ENCODE results near the gene CEBPZ. TPM values are rescaled to one million over a fixed set of nuclear protein-coding genes. Genes with fewer than 3 reads are reported as not detected.

The CEBPZ gene
- total RNA-seq, 1 donor: 13.5 TPM

DNA sequence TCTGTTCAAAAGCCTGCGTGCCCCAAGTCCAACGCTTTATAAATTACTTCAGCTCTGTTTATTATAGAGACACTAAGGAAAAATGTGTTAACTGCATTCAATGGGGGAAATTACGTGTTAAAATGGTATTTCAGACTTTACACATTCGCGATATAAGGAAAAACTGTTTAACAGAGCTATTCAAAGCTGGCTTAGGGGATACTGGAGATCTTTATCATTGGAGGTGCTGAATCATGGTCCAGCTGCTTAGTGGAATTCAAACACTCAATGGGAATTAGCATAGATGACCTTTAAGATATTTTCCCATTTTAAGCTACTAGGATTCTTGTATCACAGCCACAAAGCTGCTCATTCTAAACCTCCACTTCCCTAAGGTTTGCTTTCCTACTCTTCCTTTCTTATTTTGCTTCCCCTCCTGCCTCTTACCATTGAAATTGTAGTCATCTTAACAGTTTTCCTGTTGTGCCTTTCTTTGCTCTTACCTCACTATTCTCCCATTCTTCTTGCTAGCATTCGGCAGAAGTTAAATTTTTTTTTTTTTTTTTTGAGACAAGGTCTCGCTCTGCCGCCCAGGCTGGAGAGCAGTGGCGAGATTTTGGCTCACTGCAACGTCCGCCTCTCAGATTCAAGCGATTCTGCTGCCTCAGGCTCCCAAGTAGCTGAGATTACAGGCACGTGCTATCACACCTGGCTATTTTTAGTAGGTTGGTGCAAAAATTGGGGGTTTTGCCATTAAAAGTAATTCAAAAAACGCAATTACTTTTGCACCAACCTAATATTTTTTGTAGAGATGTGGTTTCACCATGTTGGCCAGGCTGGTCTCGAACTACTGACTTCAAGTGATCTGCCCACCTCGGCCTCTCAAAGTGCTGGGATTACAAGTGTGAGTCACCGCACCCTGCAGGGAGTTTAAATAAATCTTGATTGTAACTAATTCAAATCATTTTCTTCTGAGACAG is 49.4 kb downstream of the CEBPZ start:
- DNase-seq (ENCODE audit: low read depth in 2 of 3, low spot score in 2 of 3): no peak

DNA sequence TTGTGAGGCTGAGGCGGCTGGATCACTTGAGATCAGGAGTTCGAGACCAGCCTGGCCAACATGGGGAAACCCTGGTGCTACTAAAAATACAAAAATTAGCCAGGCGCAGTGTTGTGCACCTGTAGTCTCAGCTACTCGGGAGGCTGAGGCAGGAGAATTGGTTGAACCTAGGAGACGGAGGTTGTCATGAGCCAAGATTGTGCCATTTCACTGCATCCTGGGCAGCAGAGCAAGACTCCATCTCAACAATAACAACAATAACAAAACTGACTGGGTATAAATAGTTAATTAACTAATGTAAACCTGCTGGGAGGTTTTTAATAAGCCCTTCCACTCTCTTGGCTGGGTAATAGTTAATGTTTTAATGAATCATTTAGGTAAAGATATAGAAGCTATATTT is 50.8 kb downstream of the CEBPZ start:
- DNase-seq (ENCODE audit: low read depth in 2 of 3, low spot score in 2 of 3): no peak

- peak in 1 of 3 donors; percentile 30 for DNase-seq (ENCODE audit: low read depth in 2 of 3, low spot score in 2 of 3)
Observed at GRCh38 chr2:37180006-37180639, 51.3 kb downstream of the CEBPZ start.

DNA sequence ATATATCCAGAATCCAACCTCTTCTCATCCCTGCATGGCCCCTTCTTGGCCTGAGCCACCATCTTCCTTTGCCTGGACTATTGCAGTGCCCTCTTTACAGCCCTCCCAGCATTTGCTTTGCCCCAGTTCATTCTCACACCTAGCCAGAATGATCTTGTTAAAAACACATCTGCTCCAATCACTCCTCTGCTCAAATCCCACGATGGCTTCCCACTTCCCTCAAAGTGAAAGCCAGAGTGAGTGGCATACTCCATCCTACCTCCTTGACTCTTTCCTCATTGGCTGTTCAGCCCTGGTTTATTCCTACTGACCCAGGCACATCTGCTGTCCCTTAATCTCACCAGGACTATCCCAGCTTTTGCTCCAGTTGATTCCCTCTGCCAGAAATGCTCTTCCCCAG is 57.7 kb downstream of the CEBPZ start:
- no peak for DNase-seq (ENCODE audit: low read depth in 2 of 3, low spot score in 2 of 3)

GRCh38 chr2:37171624-37171950 is 59.8 kb downstream of the CEBPZ start:
- DNase-seq (ENCODE audit: low read depth in 2 of 3, low spot score in 2 of 3): no peak

- DNase-seq (ENCODE audit: low read depth in 2 of 3, low spot score in 2 of 3): peak; percentile 9 to 55 (median 31)
Observed at GRCh38 chr2:37168217-37168981, 63.0 kb downstream of the CEBPZ start.

DNA sequence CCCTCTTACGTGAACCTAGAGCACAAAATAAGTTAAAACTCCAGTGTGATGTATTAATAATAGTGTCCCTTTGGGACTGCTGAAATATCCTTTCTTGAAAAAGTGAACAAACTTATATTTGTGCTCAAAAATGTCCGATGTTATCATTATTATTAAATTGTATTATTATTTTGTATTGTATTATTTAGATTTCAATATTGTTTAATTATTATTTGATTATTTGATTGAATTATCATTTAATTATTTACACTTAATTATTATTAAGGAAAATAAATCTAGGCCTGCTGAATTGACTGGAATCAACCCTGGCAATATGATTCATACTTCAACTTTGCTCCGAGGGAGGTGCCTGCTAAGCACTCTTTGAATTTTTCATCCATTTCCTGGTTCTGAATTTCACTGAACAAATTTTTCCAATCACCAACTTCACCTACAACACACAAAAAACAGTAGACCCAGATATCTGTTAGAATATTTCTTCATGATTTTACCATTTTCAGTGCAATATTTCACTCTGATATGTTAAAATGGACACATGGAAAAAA is 63.7 kb downstream of the CEBPZ start:
- no peak for DNase-seq (ENCODE audit: low read depth in 2 of 3, low spot score in 2 of 3)

DNA sequence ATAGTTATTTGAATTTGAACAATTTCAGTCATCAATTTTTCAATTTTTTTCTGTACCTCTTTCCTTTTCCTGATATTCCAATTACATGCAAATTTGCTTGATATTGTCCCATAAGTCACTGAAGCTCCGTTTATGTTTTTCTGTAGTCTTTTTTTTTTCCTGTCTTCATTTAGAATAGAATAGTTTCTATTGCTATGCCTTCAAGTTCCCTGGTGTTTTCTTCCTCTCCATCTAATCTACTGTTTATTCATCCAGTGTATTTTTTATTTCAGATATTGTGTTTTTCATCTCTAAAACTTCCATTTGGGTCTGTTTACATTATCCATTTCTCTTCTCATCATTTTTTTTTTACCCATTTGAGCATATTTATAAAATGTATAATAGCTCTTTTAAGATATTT is 66.6 kb downstream of the CEBPZ start:
- DNase-seq (ENCODE audit: low read depth in 2 of 3, low spot score in 2 of 3): no peak

GRCh38 chr2:37156857-37157714 is 74.3 kb downstream of the CEBPZ start, which contains the start of gene EIF2AK2:
TSS of gene EIF2AK2 (minus strand) at chr2:37156980. CDS start at chr2:37147806, 9,174 bp downstream.
- peak; percentile 44 to 92 (median 87) for DNase-seq (ENCODE audit: low read depth in 2 of 3, low spot score in 2 of 3)

DNA sequence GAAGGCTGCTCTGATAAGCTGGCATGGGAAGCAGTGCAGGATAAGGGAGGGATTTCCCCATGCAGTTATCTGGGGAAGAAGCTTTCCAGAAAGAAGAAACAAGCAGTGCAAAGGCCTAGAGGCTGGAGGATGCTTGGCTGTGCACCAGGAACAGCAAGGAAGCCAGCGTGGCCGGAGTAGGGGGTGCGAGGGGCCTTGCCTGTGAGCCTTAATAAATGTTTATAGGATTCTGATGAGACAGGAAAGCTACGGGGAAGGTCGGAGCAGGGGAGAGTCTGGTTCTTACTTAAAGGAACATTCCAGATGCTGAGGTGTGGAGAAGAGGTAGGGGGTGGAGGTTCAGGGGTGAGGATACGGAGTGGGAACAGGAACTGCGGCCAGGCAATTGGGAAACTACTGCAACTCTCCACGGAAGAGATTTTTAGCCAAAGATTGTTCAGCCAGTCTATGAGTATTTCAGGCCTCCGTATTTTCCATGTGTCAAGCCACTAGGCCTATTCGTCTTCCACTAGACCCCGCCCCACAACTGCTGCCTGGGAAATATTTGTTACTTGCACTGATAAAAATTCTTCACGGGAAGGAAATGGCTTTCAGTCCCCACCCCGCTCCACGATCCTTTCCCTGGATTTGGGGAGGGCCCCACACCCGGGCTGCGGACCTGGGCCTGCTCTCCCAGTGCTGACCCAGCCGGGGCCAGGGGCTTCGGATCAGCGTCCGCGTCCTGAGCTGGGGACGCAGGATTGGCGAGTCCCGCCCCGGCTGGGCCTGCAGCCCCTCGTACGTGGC is 75.1 kb downstream of the CEBPZ start:
- peak in 2 of 3 donors; percentile 40 to 58 for DNase-seq (ENCODE audit: low read depth in 2 of 3, low spot score in 2 of 3)

- peak in 1 of 3 donors; percentile 29 for DNase-seq (ENCODE audit: low read depth in 2 of 3, low spot score in 2 of 3)
Observed at GRCh38 chr2:37154785-37155184, 76.6 kb downstream of the CEBPZ start.

- DNase-seq (ENCODE audit: low read depth in 2 of 3, low spot score in 2 of 3): no peak
Observed at GRCh38 chr2:37153224-37153623, 78.2 kb downstream of the CEBPZ start.

Other genes with a start within 250 kb of the CEBPZ start
- 57.4 TPM for gene HEATR5B, start 147.2 kb downstream of the CEBPZ start, total RNA-seq
- 4.0 TPM for gene GPATCH11, start 147.1 kb downstream of the CEBPZ start, total RNA-seq
- gene EIF2AK2, start 74.6 kb downstream of the CEBPZ start, total RNA-seq: 20.7 TPM
- gene SULT6B1, start 42.9 kb downstream of the CEBPZ start, total RNA-seq: not detected
- 8.3 TPM for gene CEBPZOS, start 35.1 kb downstream of the CEBPZ start, total RNA-seq
- 10.8 TPM for gene NDUFAF7, start 62 bp upstream of the CEBPZ start, total RNA-seq
- 27.5 TPM for gene PRKD3, start 93.2 kb upstream of the CEBPZ start, total RNA-seq
- 2.4 TPM for gene QPCT, start 113.0 kb upstream of the CEBPZ start, total RNA-seq

Measured in hematopoietic multipotent progenitor cell (in vitro differentiated cells).